ENCODE results near the gene PDCD6IP. TPM values are rescaled to one million over a fixed set of nuclear protein-coding genes. Genes with fewer than 3 reads are reported as not detected.

Gene PDCD6IP
- total and polyA plus RNA-seq, 2 donors from 2014 or later: 47.2 to 240 TPM

DNA sequence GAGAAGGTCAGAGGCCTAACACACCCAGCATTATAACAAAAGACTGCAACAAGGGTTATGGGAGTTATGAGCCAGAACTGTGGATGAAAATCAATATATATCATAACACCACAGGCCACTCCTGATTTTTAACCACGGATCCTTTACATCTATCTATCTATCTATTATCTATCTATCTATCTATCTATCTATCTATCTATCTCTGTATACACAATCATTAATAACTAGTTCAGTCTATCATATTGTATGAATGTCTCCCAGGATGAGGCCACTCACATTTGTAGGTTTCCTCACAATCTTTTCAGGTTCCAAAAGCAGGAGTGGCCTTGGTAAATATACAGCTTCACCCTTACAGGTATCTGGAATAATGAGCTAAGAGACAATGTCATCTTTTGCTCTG lies 94.2 kb downstream of the PDCD6IP start:
- no peak for FAIRE-seq

DNA sequence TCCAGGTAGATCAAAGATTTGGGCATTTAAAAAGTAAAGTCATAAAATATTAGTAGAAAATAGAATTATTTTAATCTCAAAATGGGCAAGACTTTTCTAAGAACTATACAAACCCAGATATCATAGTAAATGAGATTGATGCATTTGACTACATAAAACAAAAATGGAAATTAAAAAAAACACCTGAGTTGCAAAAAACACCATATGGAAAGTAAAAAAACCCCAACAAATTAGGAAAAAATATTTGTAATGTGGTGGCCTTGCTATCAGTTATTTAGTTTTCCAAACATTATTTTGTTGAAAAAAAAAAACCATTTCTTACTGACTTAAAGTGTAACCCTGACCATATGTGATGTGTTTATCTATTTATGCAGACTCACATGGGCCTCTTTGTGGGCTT lies 97.2 kb downstream of the PDCD6IP start:
- H3K4me3 ChIP-seq (ENCODE audit: low read length in 3 of 3): no peak overlapping the region
- no peaks in the 10 kb centered on the region for H3K36me3 ChIP-seq (ENCODE audit: control insufficient read depth in 2 of 3, insufficient read depth in 3 of 3, low read length in 3 of 3)
- no peaks in the 10 kb centered on the region for H3K4me1 ChIP-seq (ENCODE audit: control insufficient read depth in 2 of 3, insufficient read depth in 2 of 3, low read depth in 1 of 3, low read length in 3 of 3)
- no peaks in the 10 kb centered on the region for H3K27me3 ChIP-seq (ENCODE audit: control insufficient read depth, insufficient read depth, low read length)
- no peaks in the 10 kb centered on the region for H3K9me3 ChIP-seq (ENCODE audit: control insufficient read depth in 2 of 3, insufficient read depth in 1 of 3, low read length in 3 of 3)
- TF ChIP-seq, protein P1, sequence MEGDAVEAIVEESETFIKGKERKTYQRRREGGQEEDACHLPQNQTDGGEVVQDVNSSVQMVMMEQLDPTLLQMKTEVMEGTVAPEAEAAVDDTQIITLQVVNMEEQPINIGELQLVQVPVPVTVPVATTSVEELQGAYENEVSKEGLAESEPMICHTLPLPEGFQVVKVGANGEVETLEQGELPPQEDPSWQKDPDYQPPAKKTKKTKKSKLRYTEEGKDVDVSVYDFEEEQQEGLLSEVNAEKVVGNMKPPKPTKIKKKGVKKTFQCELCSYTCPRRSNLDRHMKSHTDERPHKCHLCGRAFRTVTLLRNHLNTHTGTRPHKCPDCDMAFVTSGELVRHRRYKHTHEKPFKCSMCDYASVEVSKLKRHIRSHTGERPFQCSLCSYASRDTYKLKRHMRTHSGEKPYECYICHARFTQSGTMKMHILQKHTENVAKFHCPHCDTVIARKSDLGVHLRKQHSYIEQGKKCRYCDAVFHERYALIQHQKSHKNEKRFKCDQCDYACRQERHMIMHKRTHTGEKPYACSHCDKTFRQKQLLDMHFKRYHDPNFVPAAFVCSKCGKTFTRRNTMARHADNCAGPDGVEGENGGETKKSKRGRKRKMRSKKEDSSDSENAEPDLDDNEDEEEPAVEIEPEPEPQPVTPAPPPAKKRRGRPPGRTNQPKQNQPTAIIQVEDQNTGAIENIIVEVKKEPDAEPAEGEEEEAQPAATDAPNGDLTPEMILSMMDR (IDR thresholded peaks at IDR 0.05; ENCODE audit: borderline replicate concordance, extremely low read depth, insufficient read depth): no peak
- no peak overlapping the region for H3K27ac ChIP-seq (ENCODE audit: low read depth in 2 of 2, low read length in 2 of 2)
- intact Hi-C loops (cut with DNase I): no loop called here
- H3K9ac ChIP-seq (ENCODE audit: low read length in 3 of 3): no peak overlapping the region
- peak; percentile 15 for FAIRE-seq
- no peak for DNase-seq

More for the DNA sequence above, 94.2 kb downstream of the PDCD6IP start:
- DNase-seq: no peak
- Histone ChIP-seq H3K27me3 (ENCODE audit: control insufficient read depth, insufficient read depth, low read length) (no peaks in the 10 kb centered on the region), H3K4me1 (ENCODE audit: control insufficient read depth in 2 of 3, insufficient read depth in 2 of 3, low read depth in 1 of 3, low read length in 3 of 3) (no peaks in the 10 kb centered on the region), H3K4me3 (ENCODE audit: low read length in 3 of 3) (no peak overlapping the region), H3K9ac (ENCODE audit: low read length in 3 of 3) (no peak overlapping the region), H3K9me3 (ENCODE audit: control insufficient read depth in 2 of 3, insufficient read depth in 1 of 3, low read length in 3 of 3) (no peaks in the 10 kb centered on the region), H3K27ac (ENCODE audit: low read depth in 2 of 2, low read length in 2 of 2) (no peak overlapping the region), H3K36me3 (ENCODE audit: control insufficient read depth in 2 of 3, insufficient read depth in 3 of 3, low read length in 3 of 3) (no peaks in the 10 kb centered on the region)
- intact Hi-C loops (cut with DNase I): no loop called here
- TF ChIP-seq, protein P1 (IDR thresholded peaks at IDR 0.05; ENCODE audit: borderline replicate concordance, extremely low read depth, insufficient read depth): no peak

DNA sequence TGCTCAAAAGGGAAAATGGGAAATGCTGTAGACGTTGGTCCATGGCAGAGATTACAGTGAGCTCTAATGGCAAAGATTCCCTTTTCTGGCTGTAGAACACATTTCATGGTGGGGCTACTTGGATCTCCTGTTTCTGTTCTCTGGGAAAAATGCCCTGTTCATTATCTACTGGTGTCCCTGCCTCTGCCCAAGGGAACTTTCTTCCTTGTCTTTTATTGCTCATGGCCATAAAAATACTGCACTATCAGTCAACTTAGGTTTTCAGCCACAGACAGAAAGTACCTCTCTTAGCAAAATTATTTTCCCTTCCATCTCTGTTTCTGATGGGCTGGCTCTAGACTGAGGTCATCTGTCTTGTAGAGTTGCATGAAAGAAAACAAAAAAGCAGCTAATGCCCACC lies 98.9 kb downstream of the PDCD6IP start:
- no peak overlapping the region for H3K27ac ChIP-seq (ENCODE audit: low read depth in 2 of 2, low read length in 2 of 2)
- no peaks in the 10 kb centered on the region for H3K27me3 ChIP-seq (ENCODE audit: control insufficient read depth, insufficient read depth, low read length)
- no peak for FAIRE-seq
- TF ChIP-seq, protein P1 (IDR thresholded peaks at IDR 0.05; ENCODE audit: borderline replicate concordance, extremely low read depth, insufficient read depth): no peak
- no peaks in the 10 kb centered on the region for H3K36me3 ChIP-seq (ENCODE audit: control insufficient read depth in 2 of 3, insufficient read depth in 3 of 3, low read length in 3 of 3)
- no peaks in the 10 kb centered on the region for H3K9me3 ChIP-seq (ENCODE audit: control insufficient read depth in 2 of 3, insufficient read depth in 1 of 3, low read length in 3 of 3)
- intact Hi-C loops (cut with DNase I): no loop called here
- H3K4me1 ChIP-seq (ENCODE audit: control insufficient read depth in 2 of 3, insufficient read depth in 2 of 3, low read depth in 1 of 3, low read length in 3 of 3): no peaks in the 10 kb centered on the region
- no peak overlapping the region for H3K4me3 ChIP-seq (ENCODE audit: low read length in 3 of 3)
- H3K9ac ChIP-seq (ENCODE audit: low read length in 3 of 3): no peak overlapping the region
- DNase-seq: no peak

DNA sequence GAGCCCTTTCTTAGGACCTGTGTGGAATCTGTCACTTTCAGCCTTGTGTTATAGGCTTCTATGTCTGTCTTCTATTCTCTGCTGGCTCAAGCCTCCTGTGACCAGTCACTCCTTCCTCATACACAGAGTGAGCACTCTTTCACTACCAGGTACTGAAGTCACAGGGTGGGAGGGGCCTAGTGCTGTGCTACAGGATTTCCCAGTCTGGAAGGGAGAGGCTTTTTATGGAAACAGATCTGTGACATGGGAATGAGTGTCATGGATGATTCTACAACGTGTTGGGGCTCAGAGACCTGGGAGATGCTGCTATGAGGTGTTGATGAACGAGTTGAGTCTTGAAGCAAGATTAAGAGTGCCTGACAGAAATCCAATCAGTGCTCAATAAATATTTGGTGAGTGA lies 100.5 kb downstream of the PDCD6IP start:
- H3K9ac ChIP-seq (ENCODE audit: low read length in 3 of 3): no peak overlapping the region
- no peak for DNase-seq
- intact Hi-C loops (cut with DNase I): no loop called here
- H3K4me3 ChIP-seq (ENCODE audit: low read length in 3 of 3): no peak overlapping the region
- no peaks in the 10 kb centered on the region for H3K27me3 ChIP-seq (ENCODE audit: control insufficient read depth, insufficient read depth, low read length)
- H3K4me1 ChIP-seq (ENCODE audit: control insufficient read depth in 2 of 3, insufficient read depth in 2 of 3, low read depth in 1 of 3, low read length in 3 of 3): no peaks in the 10 kb centered on the region
- TF ChIP-seq, protein P1 (IDR thresholded peaks at IDR 0.05; ENCODE audit: borderline replicate concordance, extremely low read depth, insufficient read depth): no peak
- no peaks in the 10 kb centered on the region for H3K9me3 ChIP-seq (ENCODE audit: control insufficient read depth in 2 of 3, insufficient read depth in 1 of 3, low read length in 3 of 3)
- FAIRE-seq: no peak
- H3K36me3 ChIP-seq (ENCODE audit: control insufficient read depth in 2 of 3, insufficient read depth in 3 of 3, low read length in 3 of 3): no peaks in the 10 kb centered on the region
- no peak overlapping the region for H3K27ac ChIP-seq (ENCODE audit: low read depth in 2 of 2, low read length in 2 of 2)
